Measurements from ENCODE around the gene ATF6.
A peak's percentile ranks its signal among the peaks of the same experiment; 100 is the strongest.
"Not testable (repeated sequence)": the region's sequence is repeated elsewhere in the genome, so short reads cannot be mapped to it uniquely, and the experiment has no call there.

Gene ATF6

GRCh38 chr1:161733526-161733925 is 32.6 kb upstream of the ATF6 start:
- DNase-seq (ENCODE audit: low read depth in 2 of 2): no peak

- DNase-seq (ENCODE audit: low read depth in 2 of 2): no peak
Observed at GRCh38 chr1:161735837-161736236, 30.3 kb upstream of the ATF6 start.

- no peak for DNase-seq (ENCODE audit: low read depth in 2 of 2)
Observed at GRCh38 chr1:161736335-161736969, 29.7 kb upstream of the ATF6 start.

- DNase-seq (ENCODE audit: low read depth in 2 of 2): no peak
Observed at GRCh38 chr1:161737625-161738024, 28.5 kb upstream of the ATF6 start.

- no peak for DNase-seq (ENCODE audit: low read depth in 2 of 2)
Observed at GRCh38 chr1:161738627-161739287, 27.4 kb upstream of the ATF6 start.

GRCh38 chr1:161739865-161740566 is 26.1 kb upstream of the ATF6 start:
- no peak for DNase-seq (ENCODE audit: low read depth in 2 of 2)

- DNase-seq (ENCODE audit: low read depth in 2 of 2): no peak
Observed at GRCh38 chr1:161740921-161741320, 25.2 kb upstream of the ATF6 start.

GRCh38 chr1:161743231-161743630 is 22.9 kb upstream of the ATF6 start:
- no peak for DNase-seq (ENCODE audit: low read depth in 2 of 2)

GRCh38 chr1:161747801-161748200 is 18.3 kb upstream of the ATF6 start:
- no peak for DNase-seq (ENCODE audit: low read depth in 2 of 2)

GRCh38 chr1:161749509-161750407 is 16.4 kb upstream of the ATF6 start, which contains the start of gene DUSP12:
Gene DUSP12 (plus strand): TSS chr1:161749786. CDS start chr1:161749802, 16 bp downstream.
- peak; percentile 80 to 82 for DNase-seq (ENCODE audit: low read depth in 2 of 2)

GRCh38 chr1:161763522-161764098 is 2.5 kb upstream of the ATF6 start:
- no peak for DNase-seq (ENCODE audit: low read depth in 2 of 2)

GRCh38 chr1:161768461-161768860 is 2.3 kb downstream of the ATF6 start:
- DNase-seq (ENCODE audit: low read depth in 2 of 2): no peak

GRCh38 chr1:161768986-161769672 is 3.0 kb downstream of the ATF6 start:
- DNase-seq (ENCODE audit: low read depth in 2 of 2): no peak

GRCh38 chr1:161769673-161770045 is 3.5 kb downstream of the ATF6 start:
- DNase-seq (ENCODE audit: low read depth in 2 of 2): not testable (repeated sequence)

GRCh38 chr1:161770250-161770649 is 4.1 kb downstream of the ATF6 start:
- DNase-seq (ENCODE audit: low read depth in 2 of 2): no peak

GRCh38 chr1:161771161-161771560 is 5.0 kb downstream of the ATF6 start:
- no peak for DNase-seq (ENCODE audit: low read depth in 2 of 2)

- DNase-seq (ENCODE audit: low read depth in 2 of 2): no peak
Observed at GRCh38 chr1:161771973-161772372, 5.9 kb downstream of the ATF6 start.

GRCh38 chr1:161772397-161772796 is 6.3 kb downstream of the ATF6 start:
- DNase-seq (ENCODE audit: low read depth in 2 of 2): no peak

- DNase-seq (ENCODE audit: low read depth in 2 of 2): no peak
Observed at GRCh38 chr1:161773791-161774190, 7.7 kb downstream of the ATF6 start.

- DNase-seq (ENCODE audit: low read depth in 2 of 2): no peak
Observed at GRCh38 chr1:161777261-161777660, 11.1 kb downstream of the ATF6 start.

GRCh38 chr1:161778522-161778921 is 12.4 kb downstream of the ATF6 start:
- no peak for DNase-seq (ENCODE audit: low read depth in 2 of 2)
